NT2/D1 (cell line): ENCODE results near the gene PANK2.
"Not testable (repeated sequence)": the region's sequence is repeated elsewhere in the genome, so short reads cannot be mapped to it uniquely, and the experiment has no call there.

Experiments
- SUZ12 ChIP-seq: IDR thresholded peaks from 2 replicates; pipeline ENCODE4 v1.6.1; 2011; ENCODE audit not compliant: insufficient read length, insufficient read depth; ENCODE audit errors: extremely low read depth
- YY1 ChIP-seq: IDR thresholded peaks from 2 replicates; pipeline ENCODE4 v1.6.1; 2011; ENCODE audit not compliant: insufficient read length, insufficient read depth
- ZNF274 ChIP-seq: IDR thresholded peaks from 2 replicates; pipeline ENCODE4 v1.6.1; 2011; ENCODE audit warnings: mild to moderate bottlenecking, low read depth, low read length

DNA sequence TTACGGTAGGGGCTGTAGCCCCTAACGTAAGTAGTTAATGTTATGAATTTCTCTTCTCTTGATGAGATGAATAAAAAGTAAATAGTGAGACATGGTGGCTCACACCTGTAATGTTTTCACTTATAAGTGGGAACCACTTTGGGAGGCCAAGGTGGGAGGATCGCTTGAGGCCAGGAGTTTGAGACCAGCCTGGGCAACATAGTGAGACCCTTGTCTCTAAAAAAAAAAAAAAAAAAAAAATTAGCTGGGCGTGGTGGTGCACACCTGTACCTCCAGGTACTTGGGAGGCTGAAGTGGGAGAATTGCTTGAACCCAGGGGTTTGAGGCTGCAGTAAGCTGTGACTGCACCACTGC, 10.3 kb upstream of the PANK2 start:
- not testable (repeated sequence) for TF ChIP-seq ZNF274, SUZ12, YY1
